ENCODE measurements around the gene BCKDK.

The BCKDK gene

GRCh38 chr16:31108035-31108793, at the start of gene BCKDK:
BCKDK (plus strand) TSS chr16:31108386; CDS start chr16:31109224, 838 bp downstream.
- no peak for DNase-seq

GRCh38 chr16:31061126-31061812, 46.9 kb upstream of the BCKDK start:
- DNase-seq, result no peak

- no peak for DNase-seq
Observed at GRCh38 chr16:31061813-31062440, 46.3 kb upstream of the BCKDK start.

GRCh38 chr16:31063495-31063842, 44.7 kb upstream of the BCKDK start:
- DNase-seq, result no peak

- no peak for DNase-seq
Observed at GRCh38 chr16:31063843-31064611, 44.2 kb upstream of the BCKDK start.

- DNase-seq, result no peak
Observed at GRCh38 chr16:31064882-31065461, 43.2 kb upstream of the BCKDK start.

- DNase-seq, result no peak
Observed at GRCh38 chr16:31067342-31067741, 40.8 kb upstream of the BCKDK start.

- DNase-seq, result no peak
Observed at GRCh38 chr16:31071861-31072260, 36.3 kb upstream of the BCKDK start.

- no peak for DNase-seq
Observed at GRCh38 chr16:31072540-31073141, 35.5 kb upstream of the BCKDK start.

- DNase-seq, result no peak
Observed at GRCh38 chr16:31073142-31073969, 34.8 kb upstream of the BCKDK start.

- no peak for DNase-seq
Observed at GRCh38 chr16:31073970-31074813, 34.0 kb upstream of the BCKDK start, which contains the start of the genes ZNF646 and ZNF668. ZNF646 (plus strand) TSS chr16:31074422; CDS start chr16:31076325, 1,903 bp downstream. ZNF668 (minus strand) TSS chr16:31074240; CDS start chr16:31064459, 9,781 bp downstream.

GRCh38 chr16:31074814-31075183, 33.4 kb upstream of the BCKDK start:
- DNase-seq, result no peak

GRCh38 chr16:31076319-31076718, 31.9 kb upstream of the BCKDK start:
- DNase-seq, result no peak

GRCh38 chr16:31077024-31077423, 31.2 kb upstream of the BCKDK start:
- DNase-seq, result no peak

GRCh38 chr16:31077592-31078396, 30.4 kb upstream of the BCKDK start:
- DNase-seq, result no peak

- no peak for DNase-seq
Observed at GRCh38 chr16:31078597-31079341, 29.4 kb upstream of the BCKDK start.

- no peak for DNase-seq
Observed at GRCh38 chr16:31079342-31079944, 28.7 kb upstream of the BCKDK start.

- DNase-seq, result no peak
Observed at GRCh38 chr16:31080035-31080629, 28.1 kb upstream of the BCKDK start.

Measured in cortex of kidney (tissue), 1 donor.